GM12878 (cell line): ENCODE data around the gene BEGAIN.

Experiments
- BHLHE40 ChIP-seq, 2 experiments: fragments of 450-650 bp in 1 of 2; IDR thresholded peaks; 2 replicates each; pipeline ENCODE4 v1.6.1; 2011 to 2017; ENCODE audit warnings: low read depth in 2 of 2, borderline replicate concordance in 1 of 2, improper control_type of control experiment in 1 of 2, low read length in 1 of 2, mild to moderate bottlenecking in 1 of 2
- EZH2 ChIP-seq: IDR thresholded peaks from 2 replicates; pipeline ENCODE4 v1.6.1; 2012; ENCODE audit warnings: low read depth, mild to moderate bottlenecking, control low read depth, inconsistent platforms, low read length, borderline replicate concordance; ENCODE audit not compliant: control insufficient read depth
- HDAC2 ChIP-seq: fragments of 200-600 bp; sonication (generic); IDR thresholded peaks from 2 replicates; pipeline ENCODE4 v1.6.1; 2017
- PAX8 ChIP-seq: fragments of 450-650 bp; IDR thresholded peaks from 2 replicates; pipeline ENCODE4 v1.6.1; 2017; ENCODE audit warnings: mild to moderate bottlenecking, moderate library complexity
- SIX5 ChIP-seq: IDR thresholded peaks from 2 replicates; pipeline ENCODE4 v1.6.1; 2011; ENCODE audit warnings: mild to moderate bottlenecking, low read depth, low read length, moderate library complexity; ENCODE audit not compliant: severe bottlenecking
- SP1 ChIP-seq: IDR thresholded peaks from one replicate; pipeline ENCODE4 v1.6.1; 2011; ENCODE audit warnings: low read depth, low read length
- SRF ChIP-seq, 2 experiments: IDR thresholded peaks; 2 replicates each; pipeline ENCODE4 v1.6.1; 2011; ENCODE audit warnings: low read depth in 2 of 2, low read length in 2 of 2, mild to moderate bottlenecking in 1 of 2, moderate library complexity in 1 of 2
- ZBED1 ChIP-seq: IDR thresholded peaks from 2 replicates; pipeline ENCODE4 v1.6.1; 2016; ENCODE audit warnings: borderline replicate concordance
- ZNF217 ChIP-seq: fragments of 450-650 bp; IDR thresholded peaks from 2 replicates; pipeline ENCODE4 v1.6.1; 2017; ENCODE audit warnings: antibody characterized with exemption, mild to moderate bottlenecking
- TF ChIP-seq, protein P1 (sequence below), 3 experiments: IDR thresholded peaks in 2 of 3; conservative IDR thresholded peaks in 1 of 3; 2 replicates each; pipeline ENCODE4 v1.5.1; 2011; ENCODE audit warnings: low read depth in 3 of 3, low read length in 3 of 3, mild to moderate bottlenecking in 3 of 3, control low read depth in 2 of 3, moderate library complexity in 2 of 3, inconsistent platforms in 1 of 3, mixed read lengths in 1 of 3; ENCODE audit not compliant: control insufficient read depth in 2 of 3, insufficient read depth in 1 of 3; ENCODE audit errors: extremely low read depth in 1 of 3

DNA sequence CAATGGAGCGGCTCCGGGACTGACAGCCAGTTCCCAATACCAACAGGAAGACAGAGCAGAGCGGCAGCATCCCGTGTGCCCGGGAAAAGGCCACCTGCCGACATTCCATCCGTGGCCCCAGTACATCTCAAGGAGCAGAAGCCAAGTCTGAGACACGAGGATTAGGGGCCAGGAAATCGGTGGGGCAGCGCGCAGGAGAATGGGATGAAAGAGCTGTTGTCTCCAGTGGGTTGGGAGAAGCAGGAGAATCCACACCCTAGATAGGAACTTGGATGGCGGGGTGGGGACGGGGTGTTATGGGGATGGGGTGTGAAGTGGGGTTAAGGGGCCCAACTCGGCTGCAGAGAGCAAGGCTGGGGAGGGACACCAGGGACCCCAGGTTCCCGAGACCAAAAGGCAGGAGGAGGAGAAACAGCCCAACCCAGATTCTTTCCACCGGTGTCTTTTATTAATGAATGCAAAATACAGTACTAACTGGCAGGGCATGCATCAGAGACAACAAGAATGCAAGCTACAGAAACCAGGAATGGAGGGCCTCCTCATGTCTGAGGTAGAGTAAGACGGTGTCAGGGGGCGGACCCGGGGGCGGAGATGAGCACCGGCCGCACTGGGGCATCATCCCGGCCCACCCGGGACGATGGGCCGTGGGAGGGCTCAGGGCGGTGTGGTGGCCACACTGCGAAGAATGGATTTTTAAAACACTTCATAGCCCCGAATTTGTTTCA is 50.3 kb downstream of the BEGAIN start:
- TF ChIP-seq, protein P1, sequence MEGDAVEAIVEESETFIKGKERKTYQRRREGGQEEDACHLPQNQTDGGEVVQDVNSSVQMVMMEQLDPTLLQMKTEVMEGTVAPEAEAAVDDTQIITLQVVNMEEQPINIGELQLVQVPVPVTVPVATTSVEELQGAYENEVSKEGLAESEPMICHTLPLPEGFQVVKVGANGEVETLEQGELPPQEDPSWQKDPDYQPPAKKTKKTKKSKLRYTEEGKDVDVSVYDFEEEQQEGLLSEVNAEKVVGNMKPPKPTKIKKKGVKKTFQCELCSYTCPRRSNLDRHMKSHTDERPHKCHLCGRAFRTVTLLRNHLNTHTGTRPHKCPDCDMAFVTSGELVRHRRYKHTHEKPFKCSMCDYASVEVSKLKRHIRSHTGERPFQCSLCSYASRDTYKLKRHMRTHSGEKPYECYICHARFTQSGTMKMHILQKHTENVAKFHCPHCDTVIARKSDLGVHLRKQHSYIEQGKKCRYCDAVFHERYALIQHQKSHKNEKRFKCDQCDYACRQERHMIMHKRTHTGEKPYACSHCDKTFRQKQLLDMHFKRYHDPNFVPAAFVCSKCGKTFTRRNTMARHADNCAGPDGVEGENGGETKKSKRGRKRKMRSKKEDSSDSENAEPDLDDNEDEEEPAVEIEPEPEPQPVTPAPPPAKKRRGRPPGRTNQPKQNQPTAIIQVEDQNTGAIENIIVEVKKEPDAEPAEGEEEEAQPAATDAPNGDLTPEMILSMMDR (IDR thresholded peaks at IDR 0.05 in 2 of 3, conservative IDR thresholded peaks at IDR 0.05 in 1 of 3; ENCODE audit: control insufficient read depth in 2 of 3, extremely low read depth in 1 of 3, insufficient read depth in 1 of 3, low read depth in 3 of 3, low read length in 3 of 3), result no peak
- TF ChIP-seq BHLHE40 (IDR thresholded peaks at IDR 0.05; ENCODE audit: borderline replicate concordance in 1 of 2, low read depth in 2 of 2, low read length in 1 of 2) (no peak), SIX5 (no peak), PAX8 (no peak), SP1 (no peak), ZBED1 (no peak), HDAC2 (no peak), ZNF217 (no peak), SRF (IDR thresholded peaks at IDR 0.05; ENCODE audit: low read depth in 2 of 2, low read length in 2 of 2) (no peak), EZH2 (no peak)
